NCI-H1092 (cell line): ENCODE measurements around the gene NEURL1B.
"Not testable (repeated sequence)": the region's sequence is repeated elsewhere in the genome, so short reads cannot be mapped to it uniquely, and the experiment has no call there.

Experiments
- DNase-seq: peaks from one replicate; lab custom pipeline; 2025; lab: John Stamatoyannopoulos, UW

The NEURL1B gene, protein sequence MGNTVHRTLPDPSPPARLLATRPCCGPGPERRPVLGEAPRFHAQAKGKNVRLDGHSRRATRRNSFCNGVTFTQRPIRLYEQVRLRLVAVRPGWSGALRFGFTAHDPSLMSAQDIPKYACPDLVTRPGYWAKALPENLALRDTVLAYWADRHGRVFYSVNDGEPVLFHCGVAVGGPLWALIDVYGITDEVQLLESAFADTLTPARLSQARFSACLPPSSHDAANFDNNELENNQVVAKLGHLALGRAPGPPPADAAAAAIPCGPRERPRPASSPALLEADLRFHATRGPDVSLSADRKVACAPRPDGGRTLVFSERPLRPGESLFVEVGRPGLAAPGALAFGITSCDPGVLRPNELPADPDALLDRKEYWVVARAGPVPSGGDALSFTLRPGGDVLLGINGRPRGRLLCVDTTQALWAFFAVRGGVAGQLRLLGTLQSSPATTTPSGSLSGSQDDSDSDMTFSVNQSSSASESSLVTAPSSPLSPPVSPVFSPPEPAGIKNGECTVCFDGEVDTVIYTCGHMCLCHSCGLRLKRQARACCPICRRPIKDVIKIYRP

DNA sequence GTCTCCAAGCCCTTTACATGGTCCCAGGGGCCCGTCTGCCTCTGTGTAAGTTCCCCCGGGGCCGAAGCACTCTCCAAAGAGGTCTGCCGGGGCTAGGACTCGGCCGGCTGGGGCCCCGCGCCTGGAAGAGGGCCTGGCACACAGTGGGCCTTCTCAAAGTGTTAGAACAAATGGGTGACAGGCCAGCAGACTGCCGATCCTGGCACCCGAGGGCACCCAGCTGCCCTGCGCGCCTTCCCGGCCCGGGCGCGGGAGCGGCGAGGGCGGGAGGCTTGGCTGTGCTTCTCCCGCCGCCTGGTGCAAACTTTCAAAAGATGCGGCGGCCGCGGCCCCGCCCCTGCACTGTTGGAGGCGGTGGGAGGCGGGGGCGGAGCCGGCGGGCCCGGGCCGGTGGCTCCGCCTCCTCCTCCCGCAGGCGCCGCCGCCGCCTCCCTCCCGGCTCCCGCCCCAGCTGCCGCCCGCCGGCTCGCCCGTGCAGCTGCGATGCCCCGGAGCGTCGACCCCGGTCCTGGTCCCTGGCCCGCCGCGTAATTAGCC lies at the start of gene NEURL1B:
NEURL1B (plus strand) TSS at position 442 of the 537 bp plus-strand sequence. CDS start 144 bp downstream, outside the sequence.
- peak; percentile 55 for DNase-seq

- peak; percentile 4 for DNase-seq
Measured at GRCh38 chr5:172591636-172592035, 49.4 kb upstream of the NEURL1B start.

DNA sequence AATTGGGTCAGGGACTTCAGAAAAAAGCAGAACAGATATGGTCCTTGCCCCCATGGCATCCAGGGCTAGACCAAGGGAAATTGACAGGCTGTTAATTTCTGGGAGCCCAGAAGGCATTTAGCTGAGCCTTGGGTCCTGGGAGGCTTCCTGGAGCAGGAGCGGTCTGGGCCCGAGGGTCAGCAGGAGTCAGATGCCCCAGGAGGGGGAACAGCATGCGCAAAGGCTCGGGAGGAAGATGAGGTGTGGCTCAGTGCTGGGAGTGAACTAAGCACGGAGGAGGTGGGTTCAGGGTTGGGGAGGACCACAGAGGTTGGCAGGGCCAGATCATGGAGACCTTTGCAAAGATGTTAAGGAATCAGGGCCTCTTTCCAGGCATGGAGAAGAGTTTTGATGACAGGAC lies 48.2 kb upstream of the NEURL1B start:
- DNase-seq = no peak

GRCh38 chr5:172593306-172593705 lies 47.8 kb upstream of the NEURL1B start:
- DNase-seq = no peak

DNA sequence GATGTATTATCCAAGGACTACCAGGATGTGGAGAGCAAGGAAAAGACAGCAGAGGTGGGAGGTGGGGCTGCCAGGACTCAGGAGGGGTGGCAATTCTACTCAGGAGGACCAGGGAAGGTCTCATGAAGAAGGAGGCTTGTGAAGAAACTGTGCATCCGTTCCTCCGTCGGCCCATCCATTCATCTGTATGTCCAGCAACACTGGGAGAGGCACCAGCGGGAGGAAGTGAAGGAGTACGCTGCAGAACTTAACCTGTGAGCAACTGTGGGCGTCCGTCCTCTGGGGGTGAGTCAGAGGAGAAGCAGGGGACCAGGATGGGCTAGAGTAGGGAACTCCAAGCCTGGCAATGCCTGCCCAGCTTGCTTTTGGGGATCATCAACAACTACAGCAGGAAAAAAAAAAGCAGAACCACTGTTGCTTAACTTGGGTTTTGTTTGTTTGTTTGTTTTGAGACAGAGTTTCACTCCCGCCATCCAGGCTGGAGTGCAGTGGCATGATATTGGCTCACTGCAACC lies 47.3 kb upstream of the NEURL1B start:
- no peak for DNase-seq

DNA sequence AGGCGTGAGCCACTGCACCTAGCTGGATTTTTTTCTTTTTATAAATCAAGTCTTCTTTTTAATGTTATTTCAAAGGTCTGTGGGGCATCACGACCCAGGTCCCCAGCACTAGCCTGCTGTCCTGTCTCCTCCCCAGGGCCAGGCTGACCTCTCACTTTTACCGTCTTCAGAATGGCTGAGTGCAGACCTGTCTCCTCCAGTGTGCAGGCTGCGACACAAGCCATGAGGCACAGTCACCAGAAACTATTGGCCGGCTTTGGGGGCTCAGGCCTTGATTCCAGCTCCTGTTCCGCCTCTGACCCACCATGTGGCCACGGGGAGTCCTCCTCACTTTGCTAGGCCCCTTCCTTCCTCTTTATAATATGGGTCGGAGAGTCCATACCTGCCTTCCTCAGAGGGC lies 46.6 kb upstream of the NEURL1B start:
- DNase-seq = no peak

GRCh38 chr5:172594867-172595466 lies 46.1 kb upstream of the NEURL1B start:
- DNase-seq = no peak

GRCh38 chr5:172595596-172596455 lies 45.2 kb upstream of the NEURL1B start:
- DNase-seq = no peak

DNA sequence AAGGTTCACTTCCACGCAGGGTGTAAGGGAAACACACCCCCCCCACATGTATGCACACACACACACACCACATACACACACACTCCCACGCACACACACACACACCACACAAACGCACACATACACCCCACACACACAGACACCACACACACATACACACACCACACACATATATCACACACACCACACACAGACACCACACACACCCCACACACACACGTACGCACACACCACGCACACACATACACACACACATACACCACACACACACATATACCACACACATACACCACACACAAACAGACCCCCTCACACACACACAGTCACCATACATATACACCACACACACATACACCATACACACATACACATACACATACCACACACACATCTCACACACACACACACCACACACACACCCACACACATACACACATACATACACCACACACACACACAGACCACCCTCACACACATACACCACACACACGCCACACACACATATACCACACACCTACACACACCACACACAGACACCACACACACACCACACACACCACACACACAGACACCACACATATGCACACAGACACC lies 44.3 kb upstream of the NEURL1B start:
- no peak for DNase-seq

DNA sequence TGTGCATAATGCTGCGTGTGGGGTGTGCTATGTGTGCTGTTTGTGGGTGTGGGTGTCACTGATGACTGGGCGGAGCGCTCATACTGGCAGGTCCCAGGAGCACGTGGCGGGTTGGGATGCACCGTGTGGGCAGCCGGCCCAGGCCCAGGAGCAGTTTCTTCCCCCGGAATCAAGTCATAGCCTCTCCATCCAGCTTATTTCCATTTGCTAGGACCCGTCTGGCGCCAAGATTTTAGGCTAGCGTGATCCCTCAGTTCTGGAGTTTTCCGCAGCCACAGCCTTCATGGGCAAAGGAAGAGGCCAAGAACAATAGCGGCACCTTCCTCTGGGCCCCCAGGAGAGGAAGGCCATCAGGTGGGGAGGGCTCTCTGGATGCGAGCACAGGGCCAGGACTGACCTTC lies 43.3 kb upstream of the NEURL1B start:
- no peak for DNase-seq

- no peak for DNase-seq
Measured at GRCh38 chr5:172598251-172599203, 42.5 kb upstream of the NEURL1B start.

GRCh38 chr5:172599204-172599567 lies 41.9 kb upstream of the NEURL1B start:
- no peak for DNase-seq

GRCh38 chr5:172600571-172600970 lies 40.5 kb upstream of the NEURL1B start:
- DNase-seq = no peak

DNA sequence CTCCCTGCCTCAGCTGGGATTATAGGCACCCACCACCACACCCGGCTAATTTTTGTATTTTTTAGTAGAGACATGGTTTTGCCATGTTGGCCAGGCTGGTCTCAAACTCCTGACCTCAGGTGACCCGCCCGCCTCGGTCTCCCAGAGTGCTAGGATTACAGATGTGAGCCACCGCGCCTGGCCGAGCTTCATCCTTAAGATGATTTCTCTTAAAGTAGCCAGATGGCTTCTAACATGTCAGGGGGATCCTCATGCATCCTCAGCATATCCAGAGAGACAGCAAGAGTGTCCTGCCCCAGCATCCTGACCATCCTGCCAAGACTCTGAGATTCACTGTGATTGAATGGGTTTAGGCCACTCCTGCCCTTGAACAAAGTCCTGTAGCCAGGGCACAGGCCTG lies 39.5 kb upstream of the NEURL1B start:
- DNase-seq = not testable (repeated sequence)

DNA sequence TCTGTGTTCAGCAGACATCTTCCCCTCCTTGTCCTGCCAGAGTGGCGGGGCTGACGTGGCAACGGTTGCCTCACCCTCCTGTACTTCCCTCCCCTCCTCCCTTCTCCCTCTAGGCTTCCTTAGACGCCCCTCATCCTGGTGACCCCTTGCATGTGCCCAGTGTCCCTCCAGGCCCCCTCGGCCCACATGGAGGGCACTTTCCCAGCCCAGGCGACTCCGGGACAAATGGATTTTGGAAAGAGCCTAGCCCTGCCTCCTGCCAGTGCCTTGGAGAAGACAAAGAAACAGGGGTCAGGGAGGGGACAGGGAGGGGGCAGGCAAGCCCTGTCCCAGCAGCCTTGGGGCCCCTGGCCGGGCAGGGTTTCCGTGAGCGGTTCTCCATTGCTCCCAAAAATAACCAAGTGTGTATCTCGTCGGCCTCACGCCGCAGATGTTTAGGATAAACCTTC lies 38.3 kb upstream of the NEURL1B start:
- DNase-seq = no peak

GRCh38 chr5:172603251-172603806 lies 37.7 kb upstream of the NEURL1B start:
- no peak for DNase-seq

GRCh38 chr5:172605466-172605865 lies 35.6 kb upstream of the NEURL1B start:
- no peak for DNase-seq

DNA sequence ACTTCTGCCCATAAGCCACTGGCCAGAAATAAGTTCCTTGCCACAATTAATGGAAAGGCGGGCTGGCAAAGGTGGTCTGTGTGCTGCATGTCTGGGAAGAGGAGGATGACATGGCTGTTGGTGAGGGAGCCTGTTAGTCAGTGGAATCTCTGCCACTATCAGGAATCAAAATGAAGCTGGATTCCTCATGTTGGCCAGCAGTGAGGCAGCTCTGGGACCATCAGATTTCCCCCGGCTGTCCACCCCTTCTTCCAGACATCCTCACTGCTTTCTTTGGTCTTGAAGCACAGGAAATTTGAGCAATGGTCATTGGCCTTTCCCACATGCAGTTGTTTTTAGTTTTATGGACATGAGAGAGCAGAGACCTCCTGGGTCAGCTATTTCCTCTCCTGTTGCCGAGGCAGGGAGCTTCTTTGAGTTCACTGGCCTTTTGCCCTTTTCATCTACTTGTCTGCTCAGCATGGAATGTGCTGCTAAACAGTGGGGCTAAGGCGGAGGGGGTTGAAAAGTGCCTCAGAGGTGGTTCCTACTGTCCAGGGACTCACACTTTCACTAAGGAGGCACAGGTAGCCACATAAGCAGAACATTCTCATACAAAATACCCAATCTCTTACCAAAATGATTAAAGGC lies 34.8 kb upstream of the NEURL1B start:
- no peak for DNase-seq

DNA sequence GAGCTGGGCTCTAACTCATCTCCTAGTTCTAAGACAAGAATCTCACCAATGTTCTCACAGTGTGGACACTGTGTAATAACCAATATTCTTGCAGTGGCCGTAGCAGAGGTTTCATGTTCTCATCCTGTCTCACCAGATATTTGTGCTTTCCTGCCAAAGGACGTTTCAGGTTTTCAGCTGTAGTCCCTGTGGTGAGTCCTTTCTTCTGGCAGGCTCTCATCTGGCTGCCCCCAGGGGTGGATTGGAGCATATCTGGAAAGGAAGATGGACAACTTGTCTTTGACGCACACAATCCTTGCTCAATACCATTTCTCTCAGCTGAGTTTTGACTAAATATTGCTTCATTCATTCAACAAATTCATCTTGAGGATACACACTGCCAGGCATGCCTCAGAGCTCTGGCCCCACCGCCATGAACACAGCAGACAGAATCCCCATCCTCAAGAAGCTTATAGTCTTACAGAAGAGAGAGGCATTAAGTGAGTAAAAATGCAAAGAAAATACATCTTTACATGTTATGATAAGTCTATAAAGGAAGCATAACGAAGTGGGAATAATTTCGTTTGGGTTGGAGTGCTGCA lies 33.8 kb upstream of the NEURL1B start:
- no peak for DNase-seq
